ENCODE data around the gene MPO. TPM values are rescaled to one million over a fixed set of nuclear protein-coding genes. Genes with fewer than 3 reads are reported as not detected.

Gene MPO, protein sequence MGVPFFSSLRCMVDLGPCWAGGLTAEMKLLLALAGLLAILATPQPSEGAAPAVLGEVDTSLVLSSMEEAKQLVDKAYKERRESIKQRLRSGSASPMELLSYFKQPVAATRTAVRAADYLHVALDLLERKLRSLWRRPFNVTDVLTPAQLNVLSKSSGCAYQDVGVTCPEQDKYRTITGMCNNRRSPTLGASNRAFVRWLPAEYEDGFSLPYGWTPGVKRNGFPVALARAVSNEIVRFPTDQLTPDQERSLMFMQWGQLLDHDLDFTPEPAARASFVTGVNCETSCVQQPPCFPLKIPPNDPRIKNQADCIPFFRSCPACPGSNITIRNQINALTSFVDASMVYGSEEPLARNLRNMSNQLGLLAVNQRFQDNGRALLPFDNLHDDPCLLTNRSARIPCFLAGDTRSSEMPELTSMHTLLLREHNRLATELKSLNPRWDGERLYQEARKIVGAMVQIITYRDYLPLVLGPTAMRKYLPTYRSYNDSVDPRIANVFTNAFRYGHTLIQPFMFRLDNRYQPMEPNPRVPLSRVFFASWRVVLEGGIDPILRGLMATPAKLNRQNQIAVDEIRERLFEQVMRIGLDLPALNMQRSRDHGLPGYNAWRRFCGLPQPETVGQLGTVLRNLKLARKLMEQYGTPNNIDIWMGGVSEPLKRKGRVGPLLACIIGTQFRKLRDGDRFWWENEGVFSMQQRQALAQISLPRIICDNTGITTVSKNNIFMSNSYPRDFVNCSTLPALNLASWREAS
- total RNA-seq, result not detected

GRCh38 chr17:58280480-58281217 is at the start of gene MPO:
TSS of gene MPO (minus strand) at chr17:58280935. CDS start at chr17:58280758, 177 bp downstream.
- no peak for DNase-seq

- DNase-seq, result no peak
These were observed 49.2 kb upstream of the MPO start for GRCh38 chr17:58329810-58330537.

DNA sequence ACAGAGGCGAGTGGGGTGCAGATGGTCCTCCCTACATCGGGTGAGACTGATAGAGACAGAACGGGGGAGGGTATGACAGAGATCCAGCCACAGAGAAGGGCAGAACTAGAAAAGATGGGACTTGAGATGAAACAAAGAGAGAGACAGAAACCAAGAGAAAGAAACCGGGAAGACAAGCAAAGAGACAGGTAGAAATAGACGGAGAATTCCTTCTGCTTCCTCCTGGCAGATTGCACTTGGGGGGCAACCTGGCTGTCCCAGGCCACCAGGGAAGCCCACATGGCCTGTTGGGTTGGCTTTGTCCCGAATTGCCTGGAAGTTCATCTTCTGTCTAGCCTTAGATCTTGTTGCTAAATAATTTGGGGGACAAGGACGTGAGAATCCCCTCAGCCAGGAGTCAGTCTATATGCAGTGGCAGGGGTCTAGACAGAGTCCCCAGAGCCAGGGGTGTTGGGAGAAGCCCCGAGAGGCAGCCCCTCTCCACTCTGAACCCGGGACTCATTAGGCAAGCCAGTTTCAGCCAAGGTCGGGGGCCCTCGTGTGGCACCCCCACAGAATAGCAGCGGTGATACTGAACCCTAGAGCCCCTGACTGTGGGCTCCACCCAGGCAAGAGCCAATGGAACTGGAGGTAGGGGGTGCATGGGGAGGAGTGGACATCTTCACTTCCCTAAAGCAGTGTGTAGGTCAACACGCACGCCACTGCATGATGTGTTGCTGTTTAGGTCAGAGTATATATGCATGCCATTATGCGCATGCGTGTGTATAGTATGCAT is 48.5 kb upstream of the MPO start:
- peak; percentile 38 for DNase-seq

- DNase-seq, result peak; percentile 70
These were observed 47.7 kb upstream of the MPO start, which contains the start of gene TSPOAP1 for GRCh38 chr17:58328195-58329034. TSS of gene TSPOAP1 (minus strand) at chr17:58328795. CDS start at chr17:58327920, 875 bp downstream.

DNA sequence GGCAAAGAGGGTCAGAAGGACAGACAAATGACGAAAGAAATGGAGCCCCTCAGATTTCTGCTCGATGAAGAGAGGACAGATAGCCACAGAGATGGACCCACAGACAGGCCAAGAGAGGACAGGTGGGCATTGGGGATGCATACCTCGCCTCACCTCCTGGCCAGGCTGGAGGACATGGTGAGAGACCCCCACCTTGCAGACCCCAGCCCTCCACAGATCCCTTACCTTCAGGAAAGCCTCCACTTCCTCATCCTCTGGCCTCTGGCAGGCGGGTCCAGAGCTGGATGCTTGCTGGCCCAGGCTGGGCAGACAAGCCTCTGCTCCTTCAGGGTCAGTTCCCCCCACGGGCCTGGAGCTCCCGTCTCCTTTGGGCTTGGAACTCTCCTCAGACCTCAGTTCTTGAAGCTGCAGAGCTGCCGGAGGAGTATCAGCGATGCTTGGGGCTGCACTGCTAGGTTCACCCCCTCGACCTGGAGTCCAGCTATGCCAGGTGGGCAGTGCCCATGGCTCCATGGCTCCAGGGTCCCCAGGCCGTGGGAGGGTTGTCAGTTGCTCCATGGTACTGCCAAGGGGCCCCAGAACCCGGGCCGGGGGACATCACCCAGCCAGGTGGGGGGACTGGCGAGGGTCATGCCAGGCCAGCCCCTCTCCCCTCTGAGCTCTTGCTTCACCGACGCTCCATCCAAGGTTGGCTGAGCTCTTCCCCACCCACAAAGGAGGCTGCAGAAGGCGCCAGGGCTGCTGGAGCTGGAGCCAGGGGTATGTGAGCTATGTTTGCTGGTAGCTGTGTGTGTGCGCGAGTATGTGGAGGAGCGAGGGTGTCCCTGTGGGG is 46.8 kb upstream of the MPO start:
- no peak for DNase-seq

- no peak for DNase-seq
These were observed 46.1 kb upstream of the MPO start for GRCh38 chr17:58326609-58327362.

GRCh38 chr17:58325976-58326468 is 45.3 kb upstream of the MPO start:
- no peak for DNase-seq

DNA sequence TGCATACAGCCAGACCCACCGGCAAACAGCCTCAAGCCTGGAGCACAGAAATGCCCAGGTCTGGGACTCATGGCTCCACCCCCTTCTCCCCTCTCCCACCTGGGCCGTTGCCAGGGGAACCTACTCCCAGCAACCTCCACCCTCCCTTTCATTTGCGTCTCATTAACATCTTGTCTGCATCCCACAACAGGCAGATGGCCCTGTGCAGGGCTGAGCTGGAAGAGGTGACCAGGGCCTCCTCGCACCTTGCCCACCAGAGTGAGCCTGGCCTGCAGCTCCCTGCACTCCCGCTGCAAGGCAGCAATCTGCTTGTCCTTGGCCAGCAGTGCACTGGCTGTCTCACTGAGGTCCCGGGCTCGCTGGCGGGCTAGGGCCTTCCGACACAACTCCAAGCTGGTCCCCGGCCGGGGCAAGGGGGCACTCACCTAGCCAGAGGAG is 44.6 kb upstream of the MPO start:
- no peak for DNase-seq

DNA sequence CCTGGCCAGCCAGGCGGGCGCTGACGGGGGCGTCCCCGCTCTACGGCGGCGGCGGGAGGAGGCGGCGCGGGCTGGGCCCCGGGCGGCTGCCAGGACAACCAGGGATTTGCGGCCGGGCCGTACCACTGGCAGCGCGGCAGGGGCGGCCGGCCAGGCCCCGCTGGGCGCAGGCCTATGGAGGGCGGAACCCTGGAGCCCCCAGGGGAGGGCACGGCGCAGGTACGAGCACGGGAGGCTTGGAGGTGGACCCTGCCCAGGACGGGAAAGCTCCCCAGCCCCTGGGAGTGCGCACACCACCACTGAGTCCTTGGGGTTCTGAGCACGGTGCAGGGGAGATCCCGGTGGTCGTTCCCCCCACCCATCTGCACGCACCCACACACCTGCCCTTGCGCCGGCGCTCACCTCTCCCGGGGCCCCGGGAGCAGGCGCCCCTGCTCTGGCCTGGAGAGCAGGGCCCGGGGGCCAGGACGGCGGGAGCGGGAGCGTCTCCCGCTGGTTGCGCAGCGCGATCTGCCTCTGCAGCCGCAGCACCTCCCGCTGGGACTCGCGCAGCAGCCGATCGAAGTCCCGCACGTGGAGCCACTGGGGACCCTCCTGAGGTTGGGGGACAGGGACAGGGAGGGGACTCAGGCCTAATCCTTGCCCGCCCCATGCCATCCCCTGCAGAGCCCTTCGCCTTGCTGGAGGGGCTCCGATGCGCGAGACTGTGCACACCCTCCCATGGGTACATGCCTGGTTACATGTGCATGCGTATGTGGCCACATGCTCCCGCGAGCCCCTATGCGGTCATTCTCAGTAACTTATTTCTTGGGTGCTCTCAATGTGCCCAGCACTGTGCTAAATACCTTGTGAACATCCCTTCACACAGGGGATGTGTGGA is 43.9 kb upstream of the MPO start:
- no peak for DNase-seq

GRCh38 chr17:58324056-58324408 is 43.3 kb upstream of the MPO start:
- DNase-seq, result no peak

GRCh38 chr17:58323366-58324055 is 42.8 kb upstream of the MPO start:
- DNase-seq, result no peak

GRCh38 chr17:58322581-58323185 is 41.9 kb upstream of the MPO start:
- no peak for DNase-seq

DNA sequence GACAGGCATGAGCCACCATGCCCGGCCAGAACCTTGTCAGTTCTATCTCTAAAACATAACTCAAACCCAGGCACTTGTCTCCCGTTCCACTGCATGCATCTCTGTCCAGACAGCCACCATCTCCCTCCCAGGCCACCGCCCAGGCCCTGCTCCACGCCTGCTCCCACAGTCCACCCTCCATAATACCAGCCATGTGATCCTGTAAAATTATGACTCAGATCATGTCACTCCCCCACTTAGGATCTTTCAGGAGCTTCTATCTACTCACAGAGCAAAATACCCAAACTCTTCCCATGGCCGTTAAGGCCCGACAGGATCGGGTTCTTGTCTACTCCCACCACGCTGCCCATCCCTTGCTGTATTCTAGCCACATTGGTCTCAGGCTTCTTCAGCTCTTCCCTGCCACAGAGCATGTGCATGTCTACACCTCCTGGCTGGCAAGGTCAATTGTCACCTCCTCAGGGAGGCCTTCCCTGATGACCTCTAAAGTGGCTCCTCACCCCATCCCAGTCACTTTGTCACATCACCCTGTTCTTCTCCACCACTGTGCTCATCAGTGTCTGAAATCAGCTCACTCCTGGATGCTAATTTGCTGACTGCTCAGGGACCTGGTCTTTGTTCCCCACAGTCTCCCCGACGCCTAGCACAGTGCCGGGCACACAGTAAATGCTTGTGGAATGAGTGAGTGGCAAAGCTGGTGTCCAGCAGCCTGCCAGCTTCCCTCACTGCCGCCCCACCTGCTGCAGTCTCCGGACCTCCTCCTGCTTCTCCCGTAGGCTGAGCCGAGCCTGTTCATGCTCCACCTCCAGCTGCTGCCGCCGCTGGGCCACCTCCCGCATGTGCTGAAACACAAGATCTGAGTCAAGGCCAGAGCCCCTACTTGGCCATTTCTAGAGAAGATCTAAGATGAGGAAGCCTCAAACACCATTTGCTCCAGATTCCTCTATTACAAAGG is 41.1 kb upstream of the MPO start:
- DNase-seq, result no peak

DNA sequence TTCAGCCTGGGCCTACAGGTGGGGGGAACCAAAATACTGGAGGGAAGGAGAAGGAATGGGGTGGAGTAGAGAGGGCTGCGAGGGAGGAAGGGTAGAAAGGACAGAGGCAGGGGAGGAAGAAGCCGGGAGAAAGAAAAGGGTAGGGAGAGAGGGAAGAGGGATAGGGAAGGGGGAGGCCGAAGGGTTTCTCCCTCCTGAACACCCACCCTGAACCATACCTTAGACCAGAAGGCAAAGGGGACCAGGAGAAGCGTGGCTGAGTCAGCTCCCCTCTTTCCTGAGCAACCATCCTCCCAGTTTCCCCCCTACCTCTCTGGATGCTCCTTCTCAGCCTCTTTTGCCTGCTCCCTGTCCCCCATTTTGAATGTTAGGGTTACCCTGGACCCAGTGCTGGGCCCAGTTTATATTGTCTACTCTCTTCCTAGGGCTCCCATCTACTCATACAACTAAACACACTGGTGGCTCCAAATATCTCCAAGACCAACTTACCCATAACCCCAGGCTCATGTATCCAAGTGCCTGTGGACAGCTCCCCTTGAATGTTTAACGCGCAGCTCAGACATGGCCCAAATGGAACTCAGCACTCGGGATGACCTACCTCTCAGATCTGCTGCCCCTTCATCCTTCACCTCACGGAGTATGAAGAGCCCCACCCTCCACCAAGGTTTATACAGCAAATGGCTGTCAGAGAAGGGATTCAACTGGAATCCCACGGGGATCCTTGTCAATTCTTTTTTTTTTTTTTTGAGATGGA is 40.0 kb upstream of the MPO start:
- DNase-seq, result no peak
